ENCODE results near the gene ABHD18.
"Not testable (repeated sequence)": the region's sequence is repeated elsewhere in the genome, so short reads cannot be mapped to it uniquely, and the experiment has no call there.

DNA sequence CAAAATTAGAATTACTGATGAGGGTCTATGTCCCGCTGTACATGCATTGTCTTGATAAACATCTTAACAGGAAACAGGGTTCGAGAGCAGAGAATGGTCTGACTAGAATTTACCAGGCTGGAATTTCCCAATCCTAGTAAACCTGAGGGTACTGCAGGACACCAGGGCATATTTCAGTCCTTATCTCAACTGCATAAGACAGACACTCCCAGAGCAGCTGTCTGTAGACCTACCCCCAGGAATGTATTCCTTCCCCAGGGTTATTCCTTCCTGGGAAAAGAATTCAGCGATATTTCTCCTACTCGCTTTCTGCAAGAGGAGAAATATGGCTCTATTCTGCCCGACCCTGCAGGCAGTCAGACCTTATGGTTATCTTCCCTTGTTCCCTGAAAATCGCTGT is 31.3 kb downstream of the ABHD18 start:
- TF ChIP-seq, protein P1, sequence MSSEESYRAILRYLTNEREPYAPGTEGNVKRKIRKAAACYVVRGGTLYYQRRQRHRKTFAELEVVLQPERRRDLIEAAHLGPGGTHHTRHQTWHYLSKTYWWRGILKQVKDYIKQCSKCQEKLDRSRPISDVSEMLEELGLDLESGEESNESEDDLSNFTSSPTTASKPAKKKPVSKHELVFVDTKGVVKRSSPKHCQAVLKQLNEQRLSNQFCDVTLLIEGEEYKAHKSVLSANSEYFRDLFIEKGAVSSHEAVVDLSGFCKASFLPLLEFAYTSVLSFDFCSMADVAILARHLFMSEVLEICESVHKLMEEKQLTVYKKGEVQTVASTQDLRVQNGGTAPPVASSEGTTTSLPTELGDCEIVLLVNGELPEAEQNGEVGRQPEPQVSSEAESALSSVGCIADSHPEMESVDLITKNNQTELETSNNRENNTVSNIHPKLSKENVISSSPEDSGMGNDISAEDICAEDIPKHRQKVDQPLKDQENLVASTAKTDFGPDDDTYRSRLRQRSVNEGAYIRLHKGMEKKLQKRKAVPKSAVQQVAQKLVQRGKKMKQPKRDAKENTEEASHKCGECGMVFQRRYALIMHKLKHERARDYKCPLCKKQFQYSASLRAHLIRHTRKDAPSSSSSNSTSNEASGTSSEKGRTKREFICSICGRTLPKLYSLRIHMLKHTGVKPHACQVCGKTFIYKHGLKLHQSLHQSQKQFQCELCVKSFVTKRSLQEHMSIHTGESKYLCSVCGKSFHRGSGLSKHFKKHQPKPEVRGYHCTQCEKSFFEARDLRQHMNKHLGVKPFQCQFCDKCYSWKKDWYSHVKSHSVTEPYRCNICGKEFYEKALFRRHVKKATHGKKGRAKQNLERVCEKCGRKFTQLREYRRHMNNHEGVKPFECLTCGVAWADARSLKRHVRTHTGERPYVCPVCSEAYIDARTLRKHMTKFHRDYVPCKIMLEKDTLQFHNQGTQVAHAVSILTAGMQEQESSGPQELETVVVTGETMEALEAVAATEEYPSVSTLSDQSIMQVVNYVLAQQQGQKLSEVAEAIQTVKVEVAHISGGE (tag by site-specific recombination; conservative IDR thresholded peaks at IDR 0.05; ENCODE audit: low read depth), result not testable (repeated sequence)
- TF ChIP-seq ZBTB1 (tag by site-specific recombination; IDR thresholded peaks at IDR 0.05); SP7 (tag by site-specific recombination; IDR thresholded peaks at IDR 0.05); MEIS1 (CRISPR knock-in tag; IDR thresholded peaks at IDR 0.05; ENCODE audit: borderline replicate concordance); YY1 (tag by site-specific recombination; IDR thresholded peaks at IDR 0.05): not testable (repeated sequence)
- TF ChIP-seq, protein P2, sequence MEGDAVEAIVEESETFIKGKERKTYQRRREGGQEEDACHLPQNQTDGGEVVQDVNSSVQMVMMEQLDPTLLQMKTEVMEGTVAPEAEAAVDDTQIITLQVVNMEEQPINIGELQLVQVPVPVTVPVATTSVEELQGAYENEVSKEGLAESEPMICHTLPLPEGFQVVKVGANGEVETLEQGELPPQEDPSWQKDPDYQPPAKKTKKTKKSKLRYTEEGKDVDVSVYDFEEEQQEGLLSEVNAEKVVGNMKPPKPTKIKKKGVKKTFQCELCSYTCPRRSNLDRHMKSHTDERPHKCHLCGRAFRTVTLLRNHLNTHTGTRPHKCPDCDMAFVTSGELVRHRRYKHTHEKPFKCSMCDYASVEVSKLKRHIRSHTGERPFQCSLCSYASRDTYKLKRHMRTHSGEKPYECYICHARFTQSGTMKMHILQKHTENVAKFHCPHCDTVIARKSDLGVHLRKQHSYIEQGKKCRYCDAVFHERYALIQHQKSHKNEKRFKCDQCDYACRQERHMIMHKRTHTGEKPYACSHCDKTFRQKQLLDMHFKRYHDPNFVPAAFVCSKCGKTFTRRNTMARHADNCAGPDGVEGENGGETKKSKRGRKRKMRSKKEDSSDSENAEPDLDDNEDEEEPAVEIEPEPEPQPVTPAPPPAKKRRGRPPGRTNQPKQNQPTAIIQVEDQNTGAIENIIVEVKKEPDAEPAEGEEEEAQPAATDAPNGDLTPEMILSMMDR (tag by site-specific recombination; IDR thresholded peaks at IDR 0.05), result not testable (repeated sequence)
- TF ChIP-seq, protein P3, sequence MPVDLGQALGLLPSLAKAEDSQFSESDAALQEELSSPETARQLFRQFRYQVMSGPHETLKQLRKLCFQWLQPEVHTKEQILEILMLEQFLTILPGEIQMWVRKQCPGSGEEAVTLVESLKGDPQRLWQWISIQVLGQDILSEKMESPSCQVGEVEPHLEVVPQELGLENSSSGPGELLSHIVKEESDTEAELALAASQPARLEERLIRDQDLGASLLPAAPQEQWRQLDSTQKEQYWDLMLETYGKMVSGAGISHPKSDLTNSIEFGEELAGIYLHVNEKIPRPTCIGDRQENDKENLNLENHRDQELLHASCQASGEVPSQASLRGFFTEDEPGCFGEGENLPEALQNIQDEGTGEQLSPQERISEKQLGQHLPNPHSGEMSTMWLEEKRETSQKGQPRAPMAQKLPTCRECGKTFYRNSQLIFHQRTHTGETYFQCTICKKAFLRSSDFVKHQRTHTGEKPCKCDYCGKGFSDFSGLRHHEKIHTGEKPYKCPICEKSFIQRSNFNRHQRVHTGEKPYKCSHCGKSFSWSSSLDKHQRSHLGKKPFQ (tag by site-specific recombination; IDR thresholded peaks at IDR 0.05), result not testable (repeated sequence)

All from HEK293 (cell line).